ENCODE measurements around the gene CDK19. TPM values are rescaled to one million over a fixed set of nuclear protein-coding genes. Genes with fewer than 3 reads are reported as not detected.

The CDK19 gene
- total RNA-seq, 1 donor from 2014 or later: 34.4 TPM

DNA sequence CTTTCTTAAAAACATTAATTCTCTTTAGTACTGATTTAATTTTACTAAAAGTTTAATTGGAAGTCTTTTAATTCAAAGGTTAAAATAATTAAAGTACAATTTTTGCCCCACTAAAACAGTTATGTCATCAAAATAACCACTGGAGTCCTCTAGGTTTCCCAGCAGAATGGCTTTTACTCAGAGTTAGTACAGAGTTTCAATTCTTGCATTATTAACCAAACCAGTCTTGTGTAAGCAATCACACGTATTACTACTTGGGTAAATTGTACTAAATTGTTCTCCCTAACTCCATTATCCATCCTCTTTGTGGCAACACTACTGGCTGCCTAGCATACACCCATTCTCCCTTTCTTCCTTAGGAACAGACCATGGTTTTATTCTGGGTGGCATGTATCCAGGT is 36.9 kb downstream of the CDK19 start:
- Histone ChIP-seq H3K9me3 (ENCODE audit: low read depth) (no peaks in the 10 kb centered on the region), H3K9ac (no peak overlapping the region), H3K4me3 (no peak overlapping the region), H3K4me1 (no peaks in the 10 kb centered on the region), H3K27me3 (no peaks in the 10 kb centered on the region), H3K79me2 (ENCODE audit: low read depth) (peaks cover 85% of the 10 kb centered on the region), H3K27ac (no peak overlapping the region), H4K20me1 (ENCODE audit: low read depth) (peaks cover 56% of the 10 kb centered on the region), H3F3A (ENCODE audit: low read depth) (no peaks in the 10 kb centered on the region), H3K4me2 (no peak overlapping the region), H2AFZ (replicated peaks) (no peak overlapping the region), H3K36me3 (no peaks in the 10 kb centered on the region)
- Mint-ChIP-seq H3K4me3 (no peak overlapping the region), H3K27me3 (ENCODE audit: insufficient read depth, low read depth) (no peaks in the 10 kb centered on the region), H3K36me3 (peaks cover 17% of the 10 kb centered on the region), H3K4me1 (peaks cover 7% of the 10 kb centered on the region), H3K9me3 (peaks cover 3% of the 10 kb centered on the region), H3K27ac (no peak overlapping the region)
- DNase-seq (ENCODE audit: low spot score): no peak
- TF ChIP-seq EZH2 (IDR thresholded peaks at IDR 0.05) (no peak), CTCF (IDR thresholded peaks at IDR 0.05) (no peak), EZH2phosphoT487 (IDR thresholded peaks at IDR 0.05) (no peak)

DNA sequence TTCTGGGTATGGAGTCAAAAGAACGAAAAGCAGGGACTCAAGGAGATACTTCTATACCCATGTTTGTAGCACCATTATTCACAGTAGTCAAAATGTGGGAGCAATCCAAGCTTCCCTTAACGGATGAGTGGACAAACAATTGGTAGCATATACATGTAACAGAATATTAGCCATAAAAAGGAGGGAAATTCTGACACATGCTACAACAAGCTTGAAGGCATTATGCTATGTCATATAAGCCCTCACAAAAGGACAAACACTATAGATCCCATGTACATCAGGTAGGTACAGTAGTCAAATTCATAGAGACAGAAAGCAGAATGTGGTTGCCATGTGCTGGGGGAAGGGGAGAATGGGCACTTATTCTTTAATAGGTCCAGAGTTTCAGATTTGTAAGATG is 37.6 kb downstream of the CDK19 start:
- Histone ChIP-seq H3K9me3 (ENCODE audit: low read depth) (no peaks in the 10 kb centered on the region), H3K4me2 (no peak overlapping the region), H3K9ac (no peak overlapping the region), H3K36me3 (no peaks in the 10 kb centered on the region), H3K4me3 (no peak overlapping the region), H3K79me2 (ENCODE audit: low read depth) (peaks cover 79% of the 10 kb centered on the region), H3K4me1 (no peaks in the 10 kb centered on the region), H2AFZ (replicated peaks) (no peak overlapping the region), H4K20me1 (ENCODE audit: low read depth) (peaks cover 49% of the 10 kb centered on the region), H3F3A (ENCODE audit: low read depth) (no peaks in the 10 kb centered on the region), H3K27ac (no peak overlapping the region), H3K27me3 (no peaks in the 10 kb centered on the region)
- DNase-seq (ENCODE audit: low spot score): no peak
- Mint-ChIP-seq H3K4me1 (peaks cover 7% of the 10 kb centered on the region), H3K4me3 (no peak overlapping the region), H3K27ac (no peak overlapping the region), H3K36me3 (peaks cover 15% of the 10 kb centered on the region), H3K27me3 (ENCODE audit: insufficient read depth, low read depth) (no peaks in the 10 kb centered on the region), H3K9me3 (peaks cover 3% of the 10 kb centered on the region)
- no peak for TF ChIP-seq EZH2phosphoT487 (IDR thresholded peaks at IDR 0.05)
- no peak for TF ChIP-seq EZH2 (IDR thresholded peaks at IDR 0.05)
- TF ChIP-seq CTCF (IDR thresholded peaks at IDR 0.05): no peak

DNA sequence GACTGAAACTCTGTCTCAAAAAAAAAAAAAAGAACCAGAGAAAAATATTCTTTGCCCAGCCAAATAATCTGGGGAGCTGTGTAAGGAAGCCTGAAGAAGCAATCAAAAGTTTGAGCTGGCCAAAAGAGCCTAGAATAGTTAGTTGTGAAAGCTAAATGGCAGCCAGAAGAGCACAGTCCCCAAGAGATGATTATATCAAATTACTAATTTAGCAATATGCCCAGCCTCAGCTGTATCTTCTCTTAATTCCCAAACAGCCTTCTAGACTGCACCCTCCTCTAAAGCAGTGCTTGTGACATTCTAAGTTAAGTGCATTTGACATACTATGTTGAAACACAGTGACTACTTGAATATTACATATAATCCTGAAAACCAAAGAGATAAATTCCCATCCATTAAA is 38.9 kb downstream of the CDK19 start:
- TF ChIP-seq CTCF (IDR thresholded peaks at IDR 0.05) (no peak), EZH2phosphoT487 (IDR thresholded peaks at IDR 0.05) (no peak), EZH2 (IDR thresholded peaks at IDR 0.05) (no peak)
- Histone ChIP-seq H2AFZ (replicated peaks) (no peak overlapping the region), H3K9me3 (ENCODE audit: low read depth) (no peaks in the 10 kb centered on the region), H3K79me2 (ENCODE audit: low read depth) (peaks cover 66% of the 10 kb centered on the region), H3K4me3 (no peak overlapping the region), H3K36me3 (peaks cover 3% of the 10 kb centered on the region), H3F3A (ENCODE audit: low read depth) (no peaks in the 10 kb centered on the region), H3K9ac (no peak overlapping the region), H3K27ac (no peak overlapping the region), H3K27me3 (no peaks in the 10 kb centered on the region), H3K4me2 (no peak overlapping the region), H4K20me1 (ENCODE audit: low read depth) (peaks cover 36% of the 10 kb centered on the region), H3K4me1 (no peaks in the 10 kb centered on the region)
- Mint-ChIP-seq H3K27ac (no peak overlapping the region), H3K9me3 (peaks cover 3% of the 10 kb centered on the region), H3K4me3 (no peak overlapping the region), H3K27me3 (ENCODE audit: insufficient read depth, low read depth) (no peaks in the 10 kb centered on the region), H3K4me1 (peaks cover 4% of the 10 kb centered on the region), H3K36me3 (peaks cover 22% of the 10 kb centered on the region)
- DNase-seq (ENCODE audit: low spot score): no peak
